Mesenchymal stem cell (in vitro differentiated cells and primary cell): Measurements from ENCODE around the gene RAB4B.

Experiments
- DNase-seq: peaks from one replicate; pipeline ENCODE4 v3.0.0-alpha.2; 2013
- H2AFZ ChIP-seq: one replicate; pipeline ENCODE4 v1.6.1; 2013; ENCODE audit warnings: low read depth, mild to moderate bottlenecking, control low read depth, inconsistent platforms, low read length, moderate library complexity
- H2AK5ac ChIP-seq: 2 replicates; pipeline ENCODE4 v1.6.1; 2013; ENCODE audit warnings: low read length, moderate library complexity, mild to moderate bottlenecking, inconsistent platforms; ENCODE audit not compliant: severe bottlenecking
- H2BK120ac ChIP-seq: one replicate; pipeline ENCODE4 v1.6.1; 2013; ENCODE audit warnings: low read depth, mild to moderate bottlenecking, inconsistent platforms, low read length, moderate library complexity
- H2BK12ac ChIP-seq, 2 experiments: one replicate each; pipeline ENCODE4 v1.6.1; 2013; ENCODE audit warnings: inconsistent platforms in 2 of 2, low read length in 2 of 2, mild to moderate bottlenecking in 2 of 2, moderate library complexity in 2 of 2, control low read depth in 1 of 2
- H2BK15ac ChIP-seq: one replicate; pipeline ENCODE4 v1.6.1; 2013; ENCODE audit warnings: mild to moderate bottlenecking, low read depth, inconsistent platforms; ENCODE audit not compliant: poor library complexity, severe bottlenecking
- H2BK5ac ChIP-seq: 2 replicates; pipeline ENCODE4 v1.6.1; 2013; ENCODE audit warnings: low read depth, mild to moderate bottlenecking, low read length, control low read depth, inconsistent platforms; ENCODE audit not compliant: poor library complexity, severe bottlenecking
- H3K14ac ChIP-seq, 2 experiments: one replicate each; pipeline ENCODE4 v1.6.1; 2013; ENCODE audit warnings: inconsistent platforms in 2 of 2, low read length in 2 of 2, control low read depth in 1 of 2, mild to moderate bottlenecking in 1 of 2, moderate library complexity in 1 of 2
- H3K18ac ChIP-seq, 2 experiments: one replicate each; pipeline ENCODE4 v1.6.1; 2013; ENCODE audit warnings: inconsistent platforms in 2 of 2, low read length in 2 of 2, control low read depth in 1 of 2, low read depth in 1 of 2, mild to moderate bottlenecking in 1 of 2
- H3K23ac ChIP-seq, 2 experiments: one replicate each; pipeline ENCODE4 v1.6.1; 2013; ENCODE audit warnings: inconsistent platforms in 2 of 2, low read length in 2 of 2, mild to moderate bottlenecking in 2 of 2, moderate library complexity in 2 of 2, control low read depth in 1 of 2
- H3K27ac ChIP-seq: 2 replicates; pipeline ENCODE4 v1.5.1; 2013; ENCODE audit warnings: mild to moderate bottlenecking, moderate library complexity, low read length, control low read depth, inconsistent platforms; ENCODE audit not compliant: poor library complexity, severe bottlenecking
- H3K27me3 ChIP-seq, 2 experiments: 2 replicates each; pipeline versions ENCODE4 v1.6.1 to v1.7.0; 2013; ENCODE audit warnings: low read length in 2 of 2, mild to moderate bottlenecking in 2 of 2, moderate library complexity in 2 of 2, control low read depth in 1 of 2, inconsistent platforms in 1 of 2; ENCODE audit not compliant: control insufficient read depth in 1 of 2, insufficient read depth in 1 of 2
- H3K36me3 ChIP-seq, 2 experiments: 2 replicates each; pipeline versions ENCODE4 v1.6.1 to v1.7.0; 2013; ENCODE audit warnings: low read length in 2 of 2, control low read depth in 1 of 2, inconsistent platforms in 1 of 2, low read depth in 1 of 2, mild to moderate bottlenecking in 1 of 2; ENCODE audit not compliant: insufficient read depth in 2 of 2, control insufficient read depth in 1 of 2
- H3K4ac ChIP-seq, 2 experiments: one replicate each; pipeline ENCODE4 v1.6.1; 2013; ENCODE audit warnings: inconsistent platforms in 2 of 2, low read length in 2 of 2, mild to moderate bottlenecking in 2 of 2, moderate library complexity in 2 of 2, control low read depth in 1 of 2, low read depth in 1 of 2
- H3K4me1 ChIP-seq: 2 replicates; pipeline ENCODE4 v1.6.1; 2013; ENCODE audit warnings: low read depth, low read length, control low read depth; ENCODE audit not compliant: control insufficient read depth, insufficient read depth
- H3K4me2 ChIP-seq: 2 replicates; pipeline ENCODE4 v1.6.1; 2013; ENCODE audit warnings: low read length, mild to moderate bottlenecking, inconsistent platforms; ENCODE audit not compliant: poor library complexity, severe bottlenecking
- H3K4me3 ChIP-seq, 2 experiments: 2 replicates each; pipeline versions ENCODE4 v1.5.1 to v1.7.0; 2013; ENCODE audit warnings: low read length in 2 of 2, mild to moderate bottlenecking in 2 of 2, control low read depth in 1 of 2, low read depth in 1 of 2; ENCODE audit not compliant: insufficient read depth in 1 of 2
- H3K79me1 ChIP-seq: replicated peaks from 2 replicates; pipeline ENCODE4 v1.6.1; 2013; ENCODE audit warnings: mild to moderate bottlenecking, control low read depth, low read length, inconsistent platforms; ENCODE audit not compliant: poor library complexity, severe bottlenecking
- H3K9ac ChIP-seq: 2 replicates; pipeline ENCODE4 v1.7.0; 2013; ENCODE audit warnings: mild to moderate bottlenecking, low read length, moderate library complexity
- H3K9me3 ChIP-seq: 2 replicates; pipeline ENCODE4 v1.7.0; 2013; ENCODE audit warnings: mild to moderate bottlenecking, low read length; ENCODE audit not compliant: control insufficient read depth
- H4K8ac ChIP-seq: one replicate; pipeline ENCODE4 v1.6.1; 2013; ENCODE audit warnings: inconsistent platforms, mild to moderate bottlenecking, low read length, moderate library complexity
- H4K91ac ChIP-seq: one replicate; pipeline ENCODE4 v1.6.1; 2013; ENCODE audit warnings: mild to moderate bottlenecking, low read length, inconsistent platforms
- WGBS: methylation state at CpG from one replicate; pipeline ENCODE4 v1.1.7; 2013; ENCODE audit warnings: mixed read lengths; 5-methylcytosine and 5-hydroxymethylcytosine counted together

RAB4B gene

GRCh38 chr19:40797963-40798682 lies 20.1 kb downstream of the RAB4B start:
- no peaks in the 10 kb centered on the region for H3K9me3 ChIP-seq
- H3K14ac ChIP-seq = peak overlapping the region in 1 of 2 experiments; percentile 13
- 13% methylated on average over 25 of the region's 28 CpGs for WGBS
- H3K4me3 ChIP-seq = peak overlapping the region; percentile 28 to 82
- peak overlapping the region in 1 of 2 experiments; percentile 47 for H2BK12ac ChIP-seq
- no peak overlapping the region for H2AK5ac ChIP-seq
- no peak overlapping the region for H2BK5ac ChIP-seq
- H3K27me3 ChIP-seq = no peaks in the 10 kb centered on the region
- peak overlapping the region; percentile 58 to 67 for H3K18ac ChIP-seq
- H4K8ac ChIP-seq = peak overlapping the region; percentile 87
- H3K27ac ChIP-seq = peak overlapping the region; percentile 91
- H3K4ac ChIP-seq = peak overlapping the region in 1 of 2 experiments; percentile 27
- H2BK120ac ChIP-seq = no peak overlapping the region
- peak overlapping the region; percentile 93 for H3K9ac ChIP-seq
- H3K4me2 ChIP-seq = peak overlapping the region; percentile 40
- no peak overlapping the region for H2AFZ ChIP-seq
- peak; percentile 83 for DNase-seq
- H2BK15ac ChIP-seq = no peak overlapping the region
- H4K91ac ChIP-seq = peak overlapping the region; percentile 85
- H3K23ac ChIP-seq = no peak overlapping the region
- peaks cover 2% of the 10 kb centered on the region for H3K79me1 ChIP-seq
- peaks cover 33% of the 10 kb centered on the region for H3K4me1 ChIP-seq
- H3K36me3 ChIP-seq = peaks cover 27 to 41% of the 10 kb centered on the region in 2 experiments

GRCh38 chr19:40798683-40799557 lies 20.9 kb downstream of the RAB4B start, which contains the start of gene EGLN2:
Gene EGLN2, plus strand, starts transcription at chr19:40799191. Its CDS starts 1,382 bp downstream, at chr19:40800573.
- Histone ChIP-seq H3K14ac (peak within 1 kb of the TSS; percentile 5 to 94), H2BK120ac (peak within 1 kb of the TSS; percentile 95), H4K91ac (peak within 1 kb of the TSS; percentile 92), H2BK12ac (peak within 1 kb of the TSS in 1 of 2 experiments; percentile 46), H4K8ac (peak within 1 kb of the TSS; percentile 87), H3K36me3 (peaks cover 35 to 46% of the 10 kb centered on the region in 2 experiments), H2BK15ac (peak within 1 kb of the TSS; percentile 94), H2AFZ (no peak within 1 kb of the TSS), H3K79me1 (peaks cover 2% of the 10 kb centered on the region), H3K4me1 (peaks cover 41% of the 10 kb centered on the region), H3K27ac (peak within 1 kb of the TSS; percentile 91), H2AK5ac (no peak within 1 kb of the TSS), H2BK5ac (peak within 1 kb of the TSS; percentile 78), H3K9me3 (no peaks in the 10 kb centered on the region), H3K4ac (peak within 1 kb of the TSS; percentile 86 to 96), H3K9ac (peak within 1 kb of the TSS; percentile 93), H3K4me2 (peak within 1 kb of the TSS; percentile 93), H3K4me3 (peak within 1 kb of the TSS; percentile 72 to 83), H3K27me3 (no peaks in the 10 kb centered on the region), H3K18ac (peak within 1 kb of the TSS; percentile 86 to 93), H3K23ac (peak within 1 kb of the TSS in 1 of 2 experiments; percentile 78)
- peak; percentile 100 for DNase-seq
- 0% methylated on average over 35 of the region's 110 CpGs for WGBS

- peaks cover 46% of the 10 kb centered on the region for H3K4me1 ChIP-seq
- H4K91ac ChIP-seq = peak overlapping the region; percentile 92
- H3K79me1 ChIP-seq = peaks cover 2% of the 10 kb centered on the region
- no peaks in the 10 kb centered on the region for H3K9me3 ChIP-seq
- peak overlapping the region; percentile 87 for H4K8ac ChIP-seq
- peak overlapping the region; percentile 86 to 96 for H3K4ac ChIP-seq
- peak overlapping the region; percentile 93 for H3K4me2 ChIP-seq
- H2BK5ac ChIP-seq = peak overlapping the region; percentile 31
- 3% methylated on average over 40 of the region's 40 CpGs for WGBS
- no peak overlapping the region for H2AK5ac ChIP-seq
- peak overlapping the region; percentile 69 for H3K27ac ChIP-seq
- H2BK12ac ChIP-seq = peak overlapping the region in 1 of 2 experiments; percentile 6
- H3K14ac ChIP-seq = peak overlapping the region; percentile 5 to 94
- H2BK15ac ChIP-seq = no peak overlapping the region
- no peak overlapping the region for H2AFZ ChIP-seq
- H3K36me3 ChIP-seq = peaks cover 44 to 54% of the 10 kb centered on the region in 2 experiments
- H3K27me3 ChIP-seq = no peaks in the 10 kb centered on the region
- peak overlapping the region; percentile 93 for H3K9ac ChIP-seq
- DNase-seq = peak; percentile 37
- peak overlapping the region; percentile 72 to 83 for H3K4me3 ChIP-seq
- peak overlapping the region; percentile 95 for H2BK120ac ChIP-seq
- H3K18ac ChIP-seq = peak overlapping the region; percentile 86 to 93
- peak overlapping the region in 1 of 2 experiments; percentile 78 for H3K23ac ChIP-seq
Observed at GRCh38 chr19:40799558-40800338, 21.7 kb downstream of the RAB4B start.
